ENCODE measurements around the gene ANKMY1.
A peak's percentile ranks its signal among the peaks of the same experiment; 100 is the strongest.

DNA sequence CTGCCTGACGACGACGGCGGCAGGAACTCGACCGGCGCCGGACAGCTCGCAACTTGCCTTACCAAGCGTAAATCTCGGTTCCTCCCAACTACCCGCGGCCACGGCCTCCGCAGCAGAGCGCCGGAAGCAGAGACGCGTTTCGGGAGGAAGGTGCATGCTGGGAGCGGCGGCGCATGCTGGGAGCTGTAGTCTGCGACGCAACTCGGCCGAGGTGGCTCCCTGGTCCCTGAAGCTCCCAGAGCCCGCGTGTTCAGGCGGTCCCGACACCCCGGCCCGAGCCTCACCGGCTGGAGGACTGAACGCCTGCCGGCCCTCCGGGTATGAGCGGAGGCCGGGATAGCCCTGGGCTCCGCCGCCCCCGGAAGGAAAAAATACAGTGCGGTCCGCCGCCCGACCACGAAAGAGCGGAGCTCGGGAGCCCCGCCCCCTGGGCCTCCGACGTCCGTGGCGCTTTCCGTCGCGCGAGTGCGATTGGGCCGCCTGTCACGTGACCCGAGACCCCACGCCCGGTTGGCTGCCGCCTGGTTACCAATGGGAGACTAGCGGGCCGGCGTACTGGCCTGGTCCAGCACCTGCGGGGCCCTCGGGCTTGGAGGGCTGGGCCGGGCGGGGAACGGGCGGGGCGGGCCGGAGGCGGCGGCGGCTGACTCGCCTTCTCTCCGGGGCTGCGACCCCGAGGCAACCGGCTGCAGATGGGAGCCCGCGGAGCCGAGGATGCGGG, 28.6 kb upstream of the ANKMY1 start, which contains the start of gene CAPN10:
- TF ChIP-seq, protein P1, sequence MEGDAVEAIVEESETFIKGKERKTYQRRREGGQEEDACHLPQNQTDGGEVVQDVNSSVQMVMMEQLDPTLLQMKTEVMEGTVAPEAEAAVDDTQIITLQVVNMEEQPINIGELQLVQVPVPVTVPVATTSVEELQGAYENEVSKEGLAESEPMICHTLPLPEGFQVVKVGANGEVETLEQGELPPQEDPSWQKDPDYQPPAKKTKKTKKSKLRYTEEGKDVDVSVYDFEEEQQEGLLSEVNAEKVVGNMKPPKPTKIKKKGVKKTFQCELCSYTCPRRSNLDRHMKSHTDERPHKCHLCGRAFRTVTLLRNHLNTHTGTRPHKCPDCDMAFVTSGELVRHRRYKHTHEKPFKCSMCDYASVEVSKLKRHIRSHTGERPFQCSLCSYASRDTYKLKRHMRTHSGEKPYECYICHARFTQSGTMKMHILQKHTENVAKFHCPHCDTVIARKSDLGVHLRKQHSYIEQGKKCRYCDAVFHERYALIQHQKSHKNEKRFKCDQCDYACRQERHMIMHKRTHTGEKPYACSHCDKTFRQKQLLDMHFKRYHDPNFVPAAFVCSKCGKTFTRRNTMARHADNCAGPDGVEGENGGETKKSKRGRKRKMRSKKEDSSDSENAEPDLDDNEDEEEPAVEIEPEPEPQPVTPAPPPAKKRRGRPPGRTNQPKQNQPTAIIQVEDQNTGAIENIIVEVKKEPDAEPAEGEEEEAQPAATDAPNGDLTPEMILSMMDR (conservative IDR thresholded peaks at IDR 0.05; ENCODE audit: low read depth in 2 of 2): no peak
- no peak for TF ChIP-seq EZH2 (IDR thresholded peaks at IDR 0.05; ENCODE audit: low read depth, unreplicated experiment)
- TF ChIP-seq CREB1 (CRISPR knock-in tag; IDR thresholded peaks at IDR 0.05; ENCODE audit: low read depth): peak; percentile 79
- TF ChIP-seq EZH2phosphoT487 (IDR thresholded peaks at IDR 0.05; ENCODE audit: unreplicated experiment): no peak
- peak; percentile 71 for TF ChIP-seq POLR2AphosphoS5 (IDR thresholded peaks at IDR 0.05; ENCODE audit: low read depth)
- TF ChIP-seq NANOG (IDR thresholded peaks at IDR 0.05; ENCODE audit: borderline replicate concordance): no peak
- TF ChIP-seq, protein P2, sequence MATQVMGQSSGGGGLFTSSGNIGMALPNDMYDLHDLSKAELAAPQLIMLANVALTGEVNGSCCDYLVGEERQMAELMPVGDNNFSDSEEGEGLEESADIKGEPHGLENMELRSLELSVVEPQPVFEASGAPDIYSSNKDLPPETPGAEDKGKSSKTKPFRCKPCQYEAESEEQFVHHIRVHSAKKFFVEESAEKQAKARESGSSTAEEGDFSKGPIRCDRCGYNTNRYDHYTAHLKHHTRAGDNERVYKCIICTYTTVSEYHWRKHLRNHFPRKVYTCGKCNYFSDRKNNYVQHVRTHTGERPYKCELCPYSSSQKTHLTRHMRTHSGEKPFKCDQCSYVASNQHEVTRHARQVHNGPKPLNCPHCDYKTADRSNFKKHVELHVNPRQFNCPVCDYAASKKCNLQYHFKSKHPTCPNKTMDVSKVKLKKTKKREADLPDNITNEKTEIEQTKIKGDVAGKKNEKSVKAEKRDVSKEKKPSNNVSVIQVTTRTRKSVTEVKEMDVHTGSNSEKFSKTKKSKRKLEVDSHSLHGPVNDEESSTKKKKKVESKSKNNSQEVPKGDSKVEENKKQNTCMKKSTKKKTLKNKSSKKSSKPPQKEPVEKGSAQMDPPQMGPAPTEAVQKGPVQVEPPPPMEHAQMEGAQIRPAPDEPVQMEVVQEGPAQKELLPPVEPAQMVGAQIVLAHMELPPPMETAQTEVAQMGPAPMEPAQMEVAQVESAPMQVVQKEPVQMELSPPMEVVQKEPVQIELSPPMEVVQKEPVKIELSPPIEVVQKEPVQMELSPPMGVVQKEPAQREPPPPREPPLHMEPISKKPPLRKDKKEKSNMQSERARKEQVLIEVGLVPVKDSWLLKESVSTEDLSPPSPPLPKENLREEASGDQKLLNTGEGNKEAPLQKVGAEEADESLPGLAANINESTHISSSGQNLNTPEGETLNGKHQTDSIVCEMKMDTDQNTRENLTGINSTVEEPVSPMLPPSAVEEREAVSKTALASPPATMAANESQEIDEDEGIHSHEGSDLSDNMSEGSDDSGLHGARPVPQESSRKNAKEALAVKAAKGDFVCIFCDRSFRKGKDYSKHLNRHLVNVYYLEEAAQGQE (IDR thresholded peaks at IDR 0.05; ENCODE audit: unreplicated experiment): no peak
- no peak for TF ChIP-seq ZNF331 (CRISPR knock-in tag; IDR thresholded peaks at IDR 0.05; ENCODE audit: low read depth)
- no peak for TF ChIP-seq ZNF114 (CRISPR knock-in tag; IDR thresholded peaks at IDR 0.05)
